H1 (cell line): Measurements from ENCODE around the gene SLC25A17. TPM values are rescaled to one million over a fixed set of nuclear protein-coding genes. Genes with fewer than 3 reads are reported as not detected.

Experiments used
- CTCF ChIA-PET: fragments of 300-600 bp; sonication (Branson Sonifier 250); formaldehyde crosslinking; loops from one replicate; lab custom pipeline; 2021; ENCODE audit not compliant: partially characterized antibody; lab: Charles Lee
- POLR2A ChIA-PET: fragments of 300-600 bp; sonication (Branson Sonifier 250); formaldehyde crosslinking; loops from one replicate; lab custom pipeline; 2021; ENCODE audit warnings: inconsistent platforms; ENCODE audit not compliant: partially characterized antibody; lab: Charles Lee
- DNase-seq, 2 experiments: peaks; one replicate each; pipeline versions ENCODE4 v3.0.0 to v3.0.0-alpha.2; 2010 to 2022; ENCODE audit warnings: low spot score in 2 of 2, low read depth in 1 of 2, mixed read lengths in 1 of 2
- FAIRE-seq: peaks from 2 replicates; lab custom pipeline; 2011; peaks lifted over from hg19 to GRCh38; lab: Jason Lieb, UNC
- H2AFZ ChIP-seq: 2 replicates; pipeline ENCODE4 v1.8.1; 2012; ENCODE audit warnings: low read length, inconsistent platforms
- H2AK5ac ChIP-seq: 2 replicates; pipeline ENCODE4 v1.6.1; 2013; ENCODE audit warnings: low read depth, low read length
- H2BK120ac ChIP-seq: replicated peaks from 2 replicates; pipeline ENCODE3; 2013; ENCODE audit warnings: low read depth, low read length, inconsistent platforms
- H2BK12ac ChIP-seq: 2 replicates; pipeline ENCODE4 v1.6.1; 2013; ENCODE audit warnings: low read depth, low read length
- H2BK15ac ChIP-seq: 2 replicates; pipeline ENCODE4 v1.6.1; 2013; ENCODE audit warnings: low read length
- H2BK20ac ChIP-seq: 2 replicates; pipeline ENCODE4 v1.6.1; 2013; ENCODE audit warnings: low read length
- H2BK5ac ChIP-seq: 2 replicates; pipeline ENCODE4 v1.6.1; 2013; ENCODE audit warnings: low read depth, low read length
- H3K14ac ChIP-seq: 2 replicates; pipeline ENCODE4 v1.6.1; 2013; ENCODE audit warnings: inconsistent platforms; ENCODE audit not compliant: insufficient read length
- H3K18ac ChIP-seq: 2 replicates; pipeline ENCODE4 v1.6.1; 2013; ENCODE audit warnings: low read length; ENCODE audit errors: extremely low read depth
- H3K23ac ChIP-seq: 2 replicates; pipeline ENCODE4 v1.6.1; 2013; ENCODE audit warnings: inconsistent platforms; ENCODE audit not compliant: insufficient read length
- H3K23me2 ChIP-seq: 2 replicates; pipeline ENCODE4 v1.6.1; 2013; ENCODE audit warnings: low read depth, low read length
- H3K27ac ChIP-seq: 2 replicates; pipeline ENCODE4 v1.6.1; 2011; ENCODE audit warnings: low read depth, low read length, inconsistent platforms
- H3K27me3 ChIP-seq, 4 experiments: replicated peaks in 1 of 4; 1 replicate in 1 of 4; 2 replicates in 3 of 4; pipeline versions ENCODE4 v1.6.1 to v1.8.1; 2011 to 2013; ENCODE audit warnings: low read length in 3 of 4, mild to moderate bottlenecking in 3 of 4, inconsistent platforms in 2 of 4, mixed read lengths in 2 of 4, moderate library complexity in 1 of 4; ENCODE audit not compliant: control insufficient read depth in 3 of 4, insufficient read depth in 3 of 4; ENCODE audit errors: extremely low read depth in 1 of 4
- H3K36me3 ChIP-seq, 4 experiments: 2 replicates each; pipeline versions ENCODE4 v1.6.1 to v1.8.1; 2011 to 2013; ENCODE audit warnings: mild to moderate bottlenecking in 4 of 4, low read length in 3 of 4, moderate library complexity in 2 of 4, control low read depth in 1 of 4, inconsistent platforms in 1 of 4; ENCODE audit not compliant: insufficient read depth in 4 of 4, control insufficient read depth in 2 of 4
- H3K4ac ChIP-seq: replicated peaks from 2 replicates; pipeline ENCODE3; 2013; ENCODE audit warnings: low read length, low read depth, mixed read lengths, inconsistent platforms; ENCODE audit not compliant: insufficient read length
- H3K4me1 ChIP-seq, 4 experiments: replicated peaks in 1 of 4; 1 replicate in 1 of 4; 2 replicates in 3 of 4; pipeline versions ENCODE4 v1.6.1 to v1.8.1; 2011 to 2013; ENCODE audit warnings: low read length in 3 of 4, inconsistent platforms in 2 of 4, mixed read lengths in 1 of 4; ENCODE audit not compliant: insufficient read depth in 4 of 4, control insufficient read depth in 3 of 4
- H3K4me2 ChIP-seq, 2 experiments: 2 replicates each; pipeline versions ENCODE4 v1.6.1 to v1.8.1; 2011 to 2013; ENCODE audit warnings: low read depth in 2 of 2, low read length in 2 of 2, control low read depth in 1 of 2, inconsistent platforms in 1 of 2, mild to moderate bottlenecking in 1 of 2; ENCODE audit not compliant: insufficient read depth in 1 of 2
- H3K4me3 ChIP-seq, 4 experiments: fragments of 200-600, 300-600 bp in 1 of 4; sonication (generic), shearing (Covaris generic), sonication (Bioruptor Twin) in 1 of 4; 2 replicates each; pipeline versions ENCODE4 v1.5.1 to v1.8.1; 2011 to 2016; ENCODE audit warnings: low read length in 4 of 4, low read depth in 3 of 4, control low read depth in 2 of 4, inconsistent platforms in 2 of 4, mild to moderate bottlenecking in 2 of 4, mixed read lengths in 1 of 4, moderate library complexity in 1 of 4; ENCODE audit not compliant: insufficient read depth in 2 of 4; ENCODE audit errors: extremely low read depth in 1 of 4
- H3K56ac ChIP-seq: replicated peaks from 2 replicates; pipeline ENCODE3; 2013; ENCODE audit warnings: low read depth, mild to moderate bottlenecking, mixed read lengths, low read length, inconsistent platforms; ENCODE audit not compliant: insufficient read length
- H3K79me1 ChIP-seq: 2 replicates; pipeline ENCODE4 v1.6.1; 2013; ENCODE audit warnings: low read depth, low read length, control low read depth
- H3K79me2 ChIP-seq, 2 experiments: 2 replicates each; pipeline versions ENCODE4 v1.6.1 to v1.8.1; 2012 to 2013; ENCODE audit warnings: low read length in 2 of 2, mild to moderate bottlenecking in 2 of 2, inconsistent platforms in 1 of 2; ENCODE audit not compliant: insufficient read depth in 2 of 2, control insufficient read depth in 1 of 2
- H3K9ac ChIP-seq, 4 experiments: replicated peaks in 1 of 4; 1 replicate in 1 of 4; 2 replicates in 3 of 4; pipeline versions ENCODE4 v1.6.1 to v1.8.1; 2011 to 2013; ENCODE audit warnings: low read depth in 3 of 4, low read length in 3 of 4, control low read depth in 2 of 4, mild to moderate bottlenecking in 2 of 4, moderate library complexity in 2 of 4, inconsistent platforms in 1 of 4; ENCODE audit errors: extremely low read depth in 1 of 4
- H3K9me3 ChIP-seq, 2 experiments: 2 replicates each; pipeline versions ENCODE4 v1.6.1 to v1.8.1; 2012 to 2013; ENCODE audit warnings: mild to moderate bottlenecking in 2 of 2, moderate library complexity in 2 of 2, control low read depth in 1 of 2, inconsistent platforms in 1 of 2, low read depth in 1 of 2, low read length in 1 of 2, mixed read lengths in 1 of 2; ENCODE audit not compliant: insufficient read depth in 2 of 2
- H4K20me1 ChIP-seq, 2 experiments: replicated peaks in 1 of 2; 2 replicates each; pipeline versions ENCODE3 to v1.8.1; 2011 to 2013; ENCODE audit warnings: inconsistent platforms in 2 of 2, low read length in 2 of 2, mild to moderate bottlenecking in 1 of 2; ENCODE audit not compliant: insufficient read depth in 2 of 2, control insufficient read depth in 1 of 2
- H4K5ac ChIP-seq: 2 replicates; pipeline ENCODE4 v1.6.1; 2013; ENCODE audit warnings: low read length, low read depth, mixed read lengths, inconsistent platforms; ENCODE audit not compliant: insufficient read length
- H4K8ac ChIP-seq: 2 replicates; pipeline ENCODE4 v1.8.0; 2013; ENCODE audit warnings: mild to moderate bottlenecking, moderate library complexity, low read length, inconsistent platforms; ENCODE audit not compliant: insufficient read depth; ENCODE audit errors: extremely low read depth
- H4K91ac ChIP-seq: replicated peaks from 2 replicates; pipeline ENCODE3; 2013; ENCODE audit warnings: low read length, mixed read lengths, inconsistent platforms; ENCODE audit not compliant: insufficient read length
- BRCA1 ChIP-seq: IDR thresholded peaks from 2 replicates; pipeline ENCODE4 v1.6.1; 2012; ENCODE audit warnings: low read depth, low read length, improper control_type of control experiment
- CHD1 ChIP-seq: IDR thresholded peaks from 2 replicates; pipeline ENCODE4 v1.6.1; 2012; ENCODE audit warnings: low read depth, low read length, improper control_type of control experiment
- CREB1 ChIP-seq: IDR thresholded peaks from 2 replicates; pipeline ENCODE4 v1.6.1; 2012; ENCODE audit warnings: inconsistent platforms
- HDAC2 ChIP-seq, 2 experiments: fragments of 300-600 bp in 1 of 2; sonication (generic) in 1 of 2; IDR thresholded peaks; 2 replicates each; pipeline ENCODE4 v1.6.1; 2011 to 2012; ENCODE audit warnings: low read depth in 2 of 2, low read length in 2 of 2, mild to moderate bottlenecking in 2 of 2, moderate library complexity in 2 of 2, borderline replicate concordance in 1 of 2, inconsistent platforms in 1 of 2
- KDM1A ChIP-seq: fragments of 200-600, 300-600 bp; sonication (generic); IDR thresholded peaks from 2 replicates; pipeline ENCODE4 v1.7.1; 2016; ENCODE audit warnings: mild to moderate bottlenecking, low read length, borderline replicate concordance
- PHF8 ChIP-seq: fragments of 200-600 bp; sonication (generic); conservative IDR thresholded peaks from 2 replicates; pipeline ENCODE4 v1.7.1; 2012; ENCODE audit warnings: low read depth, mild to moderate bottlenecking, inconsistent platforms, low read length, moderate library complexity
- POLR2A ChIP-seq, 2 experiments: IDR thresholded peaks; 1 replicate in 1 of 2; 2 replicates in 1 of 2; pipeline ENCODE4 v1.6.1; 2011; ENCODE audit warnings: low read depth in 2 of 2, low read length in 2 of 2, mild to moderate bottlenecking in 2 of 2; ENCODE audit errors: control extremely low read depth in 1 of 2
- RBBP5 ChIP-seq: IDR thresholded peaks from 2 replicates; pipeline ENCODE4 v1.7.1; 2012; ENCODE audit warnings: low read depth, mild to moderate bottlenecking, inconsistent platforms, low read length, moderate library complexity, borderline replicate concordance
- RFX5 ChIP-seq: IDR thresholded peaks from 2 replicates; pipeline ENCODE4 v1.6.1; 2011; ENCODE audit warnings: low read depth, low read length, improper control_type of control experiment, borderline replicate concordance
- SAP30 ChIP-seq: fragments of 300-600 bp; sonication (generic); IDR thresholded peaks from 2 replicates; pipeline ENCODE4 v1.7.1; 2012; ENCODE audit warnings: low read length, moderate library complexity, mild to moderate bottlenecking, inconsistent platforms; ENCODE audit not compliant: insufficient read depth, insufficient replicate concordance
- WGBS, 2 experiments: shearing (Covaris generic) in 1 of 2; methylation state at CpG; one replicate each; pipeline versions ENCODE4 v1.1.6 to v1.1.7; 2013 to 2015; ENCODE audit warnings: low lambda C conversion rate in 2 of 2, mixed read lengths in 2 of 2, inconsistent platforms in 1 of 2, low coverage in 1 of 2, missing lambda C conversion rate in 1 of 2; ENCODE audit not compliant: insufficient replicate concordance in 2 of 2, insufficient coverage in 1 of 2, insufficient read length in 1 of 2; ENCODE audit errors: extremely low coverage in 1 of 2, missing lambda C conversion rate in 1 of 2; 5-methylcytosine and 5-hydroxymethylcytosine counted together
- polyA plus RNA-seq, 7 experiments: library from polyadenylated mRNA; depleted of rRNA in 3 of 7; stranded (reverse) in 5 of 7; unstranded in 2 of 7; fragments of >200 nt in 5 of 7; fragments of 200-250 nt in 2 of 7; gene quantifications; 1 replicate in 5 of 7; 2 replicates in 1 of 7; 4 replicates in 1 of 7; pipeline versions ENCODE4 v1.2.1 to v1.2.3, GENCODE V29; 2011 to 2013; ENCODE audit warnings: missing spikeins in 2 of 7, mixed read lengths in 2 of 7
- total RNA-seq: library from RNA; stranded (reverse); fragmentation: NEBNext Ultra II Directional; extraction: Animal tissue kit (Norgen Biotek cat#: 25700); gene quantifications from 2 replicates; pipeline ENCODE4 v1.2.1, GENCODE V29; 2021
- TF ChIP-seq, protein P1 (sequence below): IDR thresholded peaks from 2 replicates; pipeline ENCODE4 v1.6.1; 2011; ENCODE audit warnings: low read depth, mild to moderate bottlenecking, low read length; ENCODE audit not compliant: insufficient read depth

The SLC25A17 gene
- total and polyA plus RNA-seq, 2 of the 8 experiments (the other 6 are each of a cell fraction or from before 2014, with no cell fraction given) = 17.9 to 40.4 TPM

DNA sequence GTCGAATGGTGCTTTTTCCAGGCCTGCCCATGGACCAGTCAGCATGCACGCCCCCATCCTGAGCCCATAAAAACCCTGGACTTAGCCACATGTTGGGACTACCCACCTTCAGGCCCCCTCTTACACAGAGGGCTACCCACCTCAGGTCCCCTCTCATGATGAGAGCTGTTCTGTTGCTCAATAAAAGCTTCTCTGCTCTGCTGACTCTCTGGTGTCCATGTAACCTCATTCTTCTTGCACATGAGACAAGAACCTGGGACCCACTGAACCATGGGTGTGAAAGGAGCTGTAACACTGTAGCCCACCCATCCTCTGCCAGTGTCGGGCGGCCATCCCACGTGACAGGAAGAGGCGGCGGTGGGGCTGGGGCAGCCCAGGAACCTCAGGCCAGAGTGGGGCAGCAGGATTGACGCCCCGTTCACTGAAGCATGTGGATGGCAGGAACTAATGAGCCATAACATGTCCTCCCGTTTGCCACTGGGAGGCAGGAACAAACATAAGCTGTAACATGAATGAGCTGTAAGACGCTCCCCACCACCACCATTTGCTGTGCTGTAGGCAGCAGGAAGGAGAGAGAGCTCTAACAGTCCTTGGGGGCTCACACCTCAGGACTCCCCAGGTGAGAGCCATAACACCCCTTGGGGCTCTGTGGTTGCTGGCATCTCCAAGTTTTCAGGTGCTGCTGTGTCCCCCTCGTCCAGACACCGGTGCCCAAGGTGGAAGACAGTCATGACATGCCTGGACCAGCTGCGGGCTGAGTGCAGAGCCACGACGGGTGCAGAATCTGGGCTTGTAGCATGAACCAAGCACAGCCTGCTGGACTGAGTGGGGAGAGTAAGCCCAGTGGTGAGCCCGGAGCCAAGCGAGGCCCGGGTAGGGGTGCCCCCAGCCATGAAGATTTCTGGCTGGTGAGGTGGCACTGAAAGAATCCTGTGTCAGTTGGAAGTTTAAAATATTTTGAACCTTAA lies 70.5 kb downstream of the SLC25A17 start:
- Histone ChIP-seq H3K27me3 (no peaks in the 10 kb centered on the region), H4K20me1 (no peaks in the 10 kb centered on the region)
- no peak for TF ChIP-seq RBBP5
- no peak for TF ChIP-seq CREB1
- TF ChIP-seq CHD1 = no peak
- TF ChIP-seq, protein P1, sequence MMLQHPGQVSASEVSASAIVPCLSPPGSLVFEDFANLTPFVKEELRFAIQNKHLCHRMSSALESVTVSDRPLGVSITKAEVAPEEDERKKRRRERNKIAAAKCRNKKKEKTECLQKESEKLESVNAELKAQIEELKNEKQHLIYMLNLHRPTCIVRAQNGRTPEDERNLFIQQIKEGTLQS = no peak
- no peak for TF ChIP-seq BRCA1
- no peak for TF ChIP-seq SAP30
- TF ChIP-seq RFX5 = no peak
- TF ChIP-seq KDM1A = no peak
- TF ChIP-seq HDAC2 (IDR thresholded peaks at IDR 0.05; ENCODE audit: borderline replicate concordance in 1 of 2, low read depth in 2 of 2, low read length in 2 of 2) = no peak
- no peak for TF ChIP-seq POLR2A (IDR thresholded peaks at IDR 0.05; ENCODE audit: control extremely low read depth in 1 of 2, low read depth in 2 of 2, low read length in 2 of 2)
- TF ChIP-seq PHF8 = no peak

More for the DNA sequence above, 70.5 kb downstream of the SLC25A17 start:
- Histone ChIP-seq H3K23me2 (no peaks in the 10 kb centered on the region), H3K36me3 (no peaks in the 10 kb centered on the region), H3K4me1 (peaks cover 6 to 14% (median 8%) of the 10 kb centered on the region in 4 experiments), H3K79me2 (no peaks in the 10 kb centered on the region), H2BK15ac (no peak overlapping the region; the same call in 1 of the 2 replicates), H4K8ac (no peak overlapping the region), H3K9ac (no peak overlapping the region), H3K14ac (no peak overlapping the region), H2AK5ac (no peak overlapping the region; the same call in 1 of the 2 replicates), H2BK12ac (no peak overlapping the region), H3K4me2 (no peak overlapping the region), H3K56ac (no peak overlapping the region), H3K18ac (no peak overlapping the region), H3K4me3 (no peak overlapping the region), H3K9me3 (no peaks in the 10 kb centered on the region), H2BK5ac (no peak overlapping the region), H2AFZ (no peak overlapping the region), H4K5ac (no peak overlapping the region), H3K23ac (no peak overlapping the region), H3K27ac (no peak overlapping the region), H4K91ac (no peak overlapping the region), H3K4ac (no peak overlapping the region), H2BK120ac (no peak overlapping the region), H2BK20ac (no peak overlapping the region), H3K79me1 (no peaks in the 10 kb centered on the region)
- CTCF ChIA-PET = interaction anchor here (0.8 to 4.1 kb wide), 6 partner anchors 10 to 63 kb away, joined by 3 to 25 read pairs (median 4); no protein-coding TSS in a partner anchor
- DNase-seq (no peak), FAIRE-seq (no peak)
- WGBS, 2 experiments = 91% methylated on average over 19 of the region's 19 CpGs; no CpG with 5 or more reads in 1 of the 2 experiments
- POLR2A ChIA-PET = interaction anchor here (1.0 to 2.3 kb wide), 4 partner anchors 11 to 66 kb away, joined by 3 to 5 read pairs (median 3); no protein-coding TSS in a partner anchor
